Measurements from ENCODE around the gene PITX1.

DNA sequence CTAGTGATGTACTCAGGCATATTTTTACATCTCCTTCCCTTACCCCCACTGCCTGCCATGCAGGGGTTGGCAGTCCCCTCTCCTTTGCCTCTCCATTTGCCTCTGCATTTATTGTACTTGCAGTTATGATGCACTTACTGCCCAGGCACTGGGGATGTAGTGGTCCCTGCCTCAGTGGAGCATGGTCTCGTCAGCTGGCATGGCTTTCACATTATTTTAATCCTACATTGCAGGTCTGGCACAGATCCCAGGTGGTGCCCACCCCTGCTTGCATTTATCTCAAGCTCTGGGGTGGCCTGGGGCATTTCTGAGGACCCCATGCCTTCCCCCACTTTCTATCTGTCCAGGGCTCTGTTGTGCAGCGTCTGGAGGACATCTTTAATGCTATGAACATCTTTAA lies 23.2 kb upstream of the PITX1 start:
- TF ChIP-seq, protein P1, sequence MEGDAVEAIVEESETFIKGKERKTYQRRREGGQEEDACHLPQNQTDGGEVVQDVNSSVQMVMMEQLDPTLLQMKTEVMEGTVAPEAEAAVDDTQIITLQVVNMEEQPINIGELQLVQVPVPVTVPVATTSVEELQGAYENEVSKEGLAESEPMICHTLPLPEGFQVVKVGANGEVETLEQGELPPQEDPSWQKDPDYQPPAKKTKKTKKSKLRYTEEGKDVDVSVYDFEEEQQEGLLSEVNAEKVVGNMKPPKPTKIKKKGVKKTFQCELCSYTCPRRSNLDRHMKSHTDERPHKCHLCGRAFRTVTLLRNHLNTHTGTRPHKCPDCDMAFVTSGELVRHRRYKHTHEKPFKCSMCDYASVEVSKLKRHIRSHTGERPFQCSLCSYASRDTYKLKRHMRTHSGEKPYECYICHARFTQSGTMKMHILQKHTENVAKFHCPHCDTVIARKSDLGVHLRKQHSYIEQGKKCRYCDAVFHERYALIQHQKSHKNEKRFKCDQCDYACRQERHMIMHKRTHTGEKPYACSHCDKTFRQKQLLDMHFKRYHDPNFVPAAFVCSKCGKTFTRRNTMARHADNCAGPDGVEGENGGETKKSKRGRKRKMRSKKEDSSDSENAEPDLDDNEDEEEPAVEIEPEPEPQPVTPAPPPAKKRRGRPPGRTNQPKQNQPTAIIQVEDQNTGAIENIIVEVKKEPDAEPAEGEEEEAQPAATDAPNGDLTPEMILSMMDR (conservative IDR thresholded peaks at IDR 0.05; ENCODE audit: low read length) = no peak
- no peak for TF ChIP-seq EZH2phosphoT487 (IDR thresholded peaks at IDR 0.05; ENCODE audit: borderline replicate concordance, low read depth, low read length)
